ENCODE results near the gene GATAD2A. TPM values are rescaled to one million over a fixed set of nuclear protein-coding genes. Genes with fewer than 3 reads are reported as not detected.

The GATAD2A gene
- total RNA-seq, 1 donor = 44.5 TPM

- no peak for DNase-seq (ENCODE audit: low read depth)
- H3K4me3 ChIP-seq (ENCODE audit: low read depth, low read length) = no peak overlapping the region
- no peak for TF ChIP-seq CTCF (IDR thresholded peaks at IDR 0.05; ENCODE audit: insufficient read depth, low read depth, low read length)
Observed at GRCh38 chr19:19549804-19550464, 144.5 kb downstream of the GATAD2A start.

GRCh38 chr19:19550485-19550929, 145.0 kb downstream of the GATAD2A start:
- no peak for TF ChIP-seq CTCF (IDR thresholded peaks at IDR 0.05; ENCODE audit: insufficient read depth, low read depth, low read length)
- H3K4me3 ChIP-seq (ENCODE audit: low read depth, low read length) = no peak overlapping the region
- DNase-seq (ENCODE audit: low read depth) = no peak

GRCh38 chr19:19550972-19551852, 145.7 kb downstream of the GATAD2A start:
- no peak overlapping the region for H3K4me3 ChIP-seq (ENCODE audit: low read depth, low read length)
- no peak for TF ChIP-seq CTCF (IDR thresholded peaks at IDR 0.05; ENCODE audit: insufficient read depth, low read depth, low read length)
- DNase-seq (ENCODE audit: low read depth) = no peak

DNA sequence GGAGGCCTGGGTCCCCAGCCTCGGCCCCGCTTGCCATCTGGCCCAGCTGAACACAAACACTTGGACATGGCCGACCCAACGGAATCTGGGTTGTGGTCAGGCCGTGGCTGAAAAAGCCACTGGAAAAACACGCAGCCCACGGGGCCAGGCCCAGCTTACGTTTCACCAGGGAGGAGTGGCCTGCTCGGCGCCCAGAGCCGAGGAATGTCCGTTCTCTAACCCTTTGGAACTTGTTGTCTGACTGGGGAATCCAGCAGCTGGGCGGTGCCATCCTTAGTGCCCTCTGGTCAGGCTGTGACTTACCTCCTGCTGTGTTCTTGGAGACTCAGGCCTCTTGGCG, 146.3 kb downstream of the GATAD2A start:
- no peak for DNase-seq (ENCODE audit: low read depth)
- TF ChIP-seq CTCF (IDR thresholded peaks at IDR 0.05; ENCODE audit: insufficient read depth, low read depth, low read length) = no peak
- H3K4me3 ChIP-seq (ENCODE audit: low read depth, low read length) = no peak overlapping the region

GRCh38 chr19:19552798-19553197, 147.3 kb downstream of the GATAD2A start:
- peak; percentile 65 for TF ChIP-seq CTCF (IDR thresholded peaks at IDR 0.05; ENCODE audit: insufficient read depth, low read depth, low read length)
- no peak for DNase-seq (ENCODE audit: low read depth)
- no peak overlapping the region for H3K4me3 ChIP-seq (ENCODE audit: low read depth, low read length)

DNA sequence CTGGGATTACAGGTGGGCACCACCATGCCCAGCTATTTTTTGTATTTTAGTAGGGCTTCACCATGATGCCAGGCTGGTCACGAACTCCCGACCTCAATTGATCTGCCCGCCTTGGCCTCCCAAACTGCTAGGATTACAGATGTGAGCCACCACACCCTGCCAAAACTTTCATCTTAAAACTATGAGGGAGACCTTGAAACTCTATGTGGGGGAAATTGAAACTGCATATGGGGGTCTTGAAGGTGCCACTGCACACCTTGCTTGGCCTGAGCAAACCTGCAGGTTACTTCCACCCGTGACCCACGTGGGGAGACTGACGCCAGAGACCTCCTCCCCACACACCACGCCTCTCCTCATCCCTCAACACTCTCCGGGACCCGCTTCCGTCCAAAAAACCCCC, 148.2 kb downstream of the GATAD2A start:
- H3K4me3 ChIP-seq (ENCODE audit: low read depth, low read length) = no peak overlapping the region
- no peak for DNase-seq (ENCODE audit: low read depth)
- no peak for TF ChIP-seq CTCF (IDR thresholded peaks at IDR 0.05; ENCODE audit: insufficient read depth, low read depth, low read length)

Data from fibroblast of villous mesenchyme (primary cell).